HepG2 (cell line): Measurements from ENCODE around the gene NOP58. TPM values are rescaled to one million over a fixed set of nuclear protein-coding genes. Genes with fewer than 3 reads are reported as not detected.
A peak's percentile ranks its signal among the peaks of the same experiment; 100 is the strongest.

Experiments
- CHCHD3 ChIP-seq: sonication (generic); formaldehyde crosslinking; IDR thresholded peaks from 2 replicates; pipeline ENCODE4 v1.8.0; 2022; ENCODE audit warnings: mild to moderate bottlenecking, missing genetic modification reagents, moderate library complexity
- GATAD2A ChIP-seq: IDR thresholded peaks from 2 replicates; pipeline ENCODE4 v1.6.1; 2016
- GTF2F1 ChIP-seq: fragments of 150-350 bp; IDR thresholded peaks from 2 replicates; pipeline ENCODE4 v1.6.1; 2014; ENCODE audit warnings: low read length
- KDM4B ChIP-seq: sonication (generic); formaldehyde crosslinking; IDR thresholded peaks from 2 replicates; pipeline ENCODE4 v1.4.0; 2020; ENCODE audit warnings: missing genetic modification reagents
- KLF12 ChIP-seq: sonication (generic); formaldehyde crosslinking; IDR thresholded peaks from 2 replicates; pipeline ENCODE4 v1.4.0; 2020; ENCODE audit warnings: missing genetic modification reagents, borderline replicate concordance
- NR0B2 ChIP-seq: sonication (generic); formaldehyde crosslinking; IDR thresholded peaks from 2 replicates; pipeline ENCODE4 v1.4.0; 2020; ENCODE audit warnings: mild to moderate bottlenecking, missing genetic modification reagents
- NR2F6 ChIP-seq, 2 experiments: IDR thresholded peaks; 2 replicates each; pipeline ENCODE4 v1.6.1; 2016; ENCODE audit warnings: antibody characterized with exemption in 1 of 2, mild to moderate bottlenecking in 1 of 2
- REL ChIP-seq: sonication (generic); formaldehyde crosslinking; conservative IDR thresholded peaks from 2 replicates; pipeline ENCODE4 v1.8.0; 2022; ENCODE audit warnings: mild to moderate bottlenecking, missing genetic modification reagents, moderate library complexity
- TGIF2 ChIP-seq: IDR thresholded peaks from 2 replicates; pipeline ENCODE4 v1.6.1; 2016; ENCODE audit warnings: control low read depth, missing compliant biosample characterization
- USF2 ChIP-seq, 2 experiments: sonication (generic) in 1 of 2; formaldehyde crosslinking in 1 of 2; IDR thresholded peaks; 2 replicates each; pipeline versions ENCODE4 v1.5.1 to v1.6.1; 2011 to 2020; ENCODE audit warnings: borderline replicate concordance in 1 of 2, low read depth in 1 of 2, low read length in 1 of 2, mild to moderate bottlenecking in 1 of 2, missing genetic modification reagents in 1 of 2, moderate library complexity in 1 of 2
- ZBTB4 ChIP-seq: sonication (generic); formaldehyde crosslinking; IDR thresholded peaks from 2 replicates; pipeline ENCODE4 v1.4.0; 2020; ENCODE audit warnings: missing genetic modification reagents, mild to moderate bottlenecking, borderline replicate concordance
- ZBTB43 ChIP-seq: sonication (generic); formaldehyde crosslinking; conservative IDR thresholded peaks from 2 replicates; pipeline ENCODE4 v1.4.0; 2020; ENCODE audit warnings: missing genetic modification reagents
- ZKSCAN8 ChIP-seq: IDR thresholded peaks from 2 replicates; pipeline ENCODE4 v1.6.1; 2016; ENCODE audit warnings: borderline replicate concordance, missing genetic modification reagents, missing compliant biosample characterization
- ZNF234 ChIP-seq: sonication (generic); formaldehyde crosslinking; conservative IDR thresholded peaks from 2 replicates; pipeline ENCODE4 v1.5.1; 2020; ENCODE audit warnings: mild to moderate bottlenecking, missing genetic modification reagents
- ZNF510 ChIP-seq: sonication (generic); formaldehyde crosslinking; IDR thresholded peaks from 2 replicates; pipeline ENCODE4 v1.4.0; 2020; ENCODE audit warnings: low read depth, mild to moderate bottlenecking, missing genetic modification reagents
- ZNF660 ChIP-seq: sonication (generic); formaldehyde crosslinking; IDR thresholded peaks from 2 replicates; pipeline ENCODE4 v1.5.1; 2020; ENCODE audit warnings: mild to moderate bottlenecking, low read depth, missing genetic modification reagents, borderline replicate concordance
- ZNF720 ChIP-seq: sonication (generic); formaldehyde crosslinking; IDR thresholded peaks from 2 replicates; pipeline ENCODE4 v1.4.0; 2020; ENCODE audit warnings: missing genetic modification reagents
- ZNF772 ChIP-seq: sonication (generic); formaldehyde crosslinking; IDR thresholded peaks from 2 replicates; pipeline ENCODE4 v1.5.0; 2020; ENCODE audit warnings: mild to moderate bottlenecking, missing genetic modification reagents
- ZNF784 ChIP-seq: sonication (generic); formaldehyde crosslinking; IDR thresholded peaks from 2 replicates; pipeline ENCODE4 v1.5.1; 2020; ENCODE audit warnings: missing genetic modification reagents, mild to moderate bottlenecking, borderline replicate concordance
- ZSCAN31 ChIP-seq: sonication (generic); formaldehyde crosslinking; IDR thresholded peaks from 2 replicates; pipeline ENCODE4 v1.5.0; 2020; ENCODE audit warnings: low read depth, mild to moderate bottlenecking, missing genetic modification reagents
- polyA plus RNA-seq, 8 experiments: library from polyadenylated mRNA; depleted of rRNA in 3 of 8; stranded (reverse) in 7 of 8; unstranded in 1 of 8; fragments of >200 nt; fragmentation: Illumina TruSeq in 4 of 8; extraction: Trizol in 4 of 8; gene quantifications; 2 replicates each; pipeline versions ENCODE4 v1.2.1 to v1.2.3, GENCODE V29; 2011 to 2016; ENCODE audit warnings: low read depth in 4 of 8, missing spikeins in 1 of 8, mixed read lengths in 1 of 8; ENCODE audit not compliant: insufficient read depth in 1 of 8
- total RNA-seq, 5 experiments: library from RNA; depleted of rRNA; stranded (reverse); fragments of >200 nt; fragmentation: Illumina TruSeq; extraction: Trizol; gene quantifications; 2 replicates each; pipeline ENCODE4 v1.2.3, GENCODE V29; 2016; ENCODE audit warnings: low read depth in 1 of 5

NOP58 gene
- total and polyA plus RNA-seq, 2 of the 13 experiments (the other 11 are each of a cell fraction or from before 2014, with no cell fraction given), result 74.9 to 203 TPM

- TF ChIP-seq ZSCAN31 (CRISPR knock-in tag) (peak; percentile 81), CHCHD3 (CRISPR knock-in tag) (no peak), REL (peak; percentile 48; the same call in 1 of the 2 replicates), ZNF234 (CRISPR knock-in tag) (peak; percentile 84), GTF2F1 (peak; percentile 60; the same call in 1 of the 2 replicates), ZBTB43 (0 out of 2 replicates have a peak, but pooled peaks have one; percentile 17), ZNF660 (CRISPR knock-in tag) (peak; percentile 78; the same call in 1 of the 2 replicates), ZNF720 (CRISPR knock-in tag) (no peak), ZNF510 (peak; percentile 75), ZBTB4 (CRISPR knock-in tag) (peak; percentile 94), USF2 (IDR thresholded peaks at IDR 0.05; ENCODE audit: low read depth, low read length) (no peak), USF2 (CRISPR knock-in tag; IDR thresholded peaks at IDR 0.05; ENCODE audit: borderline replicate concordance) (peak; percentile 61; the same call in 1 of the 2 replicates), ZNF772 (CRISPR knock-in tag) (peak; percentile 83), KLF12 (CRISPR knock-in tag) (peak; percentile 52; the same call in 1 of the 2 replicates), KDM4B (CRISPR knock-in tag) (peak; percentile 82; the same call in 1 of the 2 replicates), TGIF2 (CRISPR knock-in tag) (peak; percentile 79; the same call in 1 of the 2 replicates), GATAD2A (CRISPR knock-in tag) (peak; percentile 78), ZNF784 (CRISPR knock-in tag) (peak; percentile 90; the same call in 1 of the 2 replicates), NR2F6 (IDR thresholded peaks at IDR 0.05) (no peak), NR2F6 (CRISPR knock-in tag; IDR thresholded peaks at IDR 0.05) (0 out of 2 replicates have a peak, but pooled peaks have one; percentile 3), NR0B2 (CRISPR knock-in tag) (peak; percentile 90), ZKSCAN8 (CRISPR knock-in tag) (peak; percentile 85)
Observed at GRCh38 chr2:202265467-202266277, at the start of gene NOP58 (continued).
